HUDEP-2 (cell line): ENCODE measurements around the gene ZNF219.

Source experiments
- DNase-seq, 76 experiments: peaks; one replicate each; lab custom pipeline; 2025; ENCODE audit not compliant: unreplicated experiment in 76 of 76; lab: John Stamatoyannopoulos, UW

The ZNF219 gene

GRCh38 chr14:21102521-21103410 is 4.3 kb upstream of the ZNF219 start:
- peak in 50 of 76 experiments; percentile 4 to 60 (median 32) for DNase-seq

GRCh38 chr14:21101802-21102413 is 3.5 kb upstream of the ZNF219 start:
- DNase-seq, result no peak

GRCh38 chr14:21100931-21101330 is 2.5 kb upstream of the ZNF219 start, which contains the start of gene TMEM253:
Gene TMEM253, plus strand, starts transcription at chr14:21101066. Its CDS starts 278 bp downstream, at chr14:21101344.
- DNase-seq, result no peak

- DNase-seq, result no peak
Measured at GRCh38 chr14:21099596-21099985, 1.1 kb upstream of the ZNF219 start.

DNA sequence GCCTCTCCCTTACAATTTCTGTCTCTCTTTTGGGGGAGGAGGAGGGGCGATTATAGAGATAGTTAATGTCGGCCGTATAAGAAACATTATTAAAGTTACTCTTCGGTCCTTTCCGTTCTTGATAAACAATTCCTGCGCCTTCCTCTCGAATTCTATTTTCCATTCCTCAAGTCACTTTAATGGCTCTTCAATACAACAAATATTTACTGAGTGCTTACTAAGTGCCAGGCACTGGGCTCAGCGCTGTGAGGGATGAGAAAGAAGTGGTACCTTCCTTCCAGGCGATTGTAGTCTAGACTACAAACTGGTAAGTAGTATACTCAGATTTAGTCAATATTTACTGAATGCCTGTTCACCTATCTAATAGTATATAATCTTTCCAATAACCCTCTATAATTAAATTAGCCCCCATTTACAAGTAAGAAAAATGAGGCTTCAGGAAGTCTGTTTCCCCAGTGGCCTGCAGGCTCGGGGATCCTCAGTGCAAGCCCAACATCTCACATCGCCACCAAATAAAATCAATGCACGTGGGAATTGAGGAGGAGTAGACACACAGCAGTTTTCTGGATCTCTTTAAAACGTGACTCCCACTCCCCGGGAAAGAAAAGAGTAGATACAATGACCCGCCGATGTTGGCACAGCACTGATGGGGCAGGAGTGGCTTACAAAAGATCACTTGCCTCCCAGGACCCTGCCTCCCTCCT is 589 bp upstream of the ZNF219 start:
- DNase-seq, result no peak

GRCh38 chr14:21097636-21098075 is 799 bp downstream of the ZNF219 start:
- no peak for DNase-seq

GRCh38 chr14:21096978-21097635 is 1.3 kb downstream of the ZNF219 start:
- no peak for DNase-seq

DNA sequence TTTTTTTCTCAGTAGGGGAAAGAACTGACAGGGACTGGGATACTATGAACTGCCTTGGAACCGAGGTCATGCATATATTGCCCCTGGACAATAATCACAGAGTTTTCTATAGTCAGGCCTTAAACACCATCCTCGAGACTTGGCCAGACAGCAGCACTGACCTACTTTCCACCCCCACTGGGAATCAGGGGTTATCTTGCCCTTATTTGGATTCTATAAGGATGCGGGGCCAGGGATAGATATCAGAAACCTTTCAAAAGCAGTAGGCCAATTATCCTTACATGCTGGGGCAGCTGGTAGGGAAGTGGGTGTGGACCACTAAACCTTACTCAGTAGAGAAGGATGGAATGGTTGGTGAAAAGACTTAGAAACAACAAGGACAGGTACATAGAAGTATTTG is 2.0 kb downstream of the ZNF219 start:
- no peak for DNase-seq

DNA sequence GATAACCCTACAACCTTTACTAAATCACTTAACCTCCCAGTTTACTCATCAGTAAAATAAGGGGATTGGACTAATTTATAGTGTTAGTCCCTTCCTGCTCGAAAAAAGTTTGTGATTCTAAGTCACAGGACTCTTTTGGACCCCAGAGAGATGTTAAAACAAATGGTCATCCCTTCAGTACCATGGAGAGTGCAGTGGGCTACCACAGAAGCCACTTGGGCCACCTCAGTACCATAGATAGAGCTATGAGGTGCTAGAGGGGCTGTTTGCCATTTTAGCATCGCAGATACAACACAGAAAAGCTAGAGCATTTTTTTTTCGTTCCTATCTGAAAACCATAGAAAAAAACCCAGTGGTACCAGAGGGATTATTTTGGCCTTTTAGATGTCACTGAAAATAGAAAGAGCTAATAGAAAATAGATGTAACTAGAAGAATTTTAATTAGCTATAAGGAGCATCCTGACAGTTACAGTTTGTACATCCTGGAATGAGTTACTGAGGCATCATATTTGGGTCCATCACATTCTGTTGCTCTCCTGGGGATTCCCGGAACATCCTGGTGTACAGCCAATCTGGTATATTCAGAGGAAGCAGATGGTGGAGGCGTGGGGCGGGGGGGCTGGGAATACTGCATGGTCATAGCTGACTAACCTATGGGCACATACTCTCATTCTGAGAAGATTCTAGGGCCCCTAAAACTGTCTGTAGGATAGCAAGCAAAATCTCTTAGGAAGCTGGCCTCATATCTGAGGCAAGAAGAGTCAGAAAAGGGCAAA is 2.8 kb downstream of the ZNF219 start:
- no peak for DNase-seq

DNA sequence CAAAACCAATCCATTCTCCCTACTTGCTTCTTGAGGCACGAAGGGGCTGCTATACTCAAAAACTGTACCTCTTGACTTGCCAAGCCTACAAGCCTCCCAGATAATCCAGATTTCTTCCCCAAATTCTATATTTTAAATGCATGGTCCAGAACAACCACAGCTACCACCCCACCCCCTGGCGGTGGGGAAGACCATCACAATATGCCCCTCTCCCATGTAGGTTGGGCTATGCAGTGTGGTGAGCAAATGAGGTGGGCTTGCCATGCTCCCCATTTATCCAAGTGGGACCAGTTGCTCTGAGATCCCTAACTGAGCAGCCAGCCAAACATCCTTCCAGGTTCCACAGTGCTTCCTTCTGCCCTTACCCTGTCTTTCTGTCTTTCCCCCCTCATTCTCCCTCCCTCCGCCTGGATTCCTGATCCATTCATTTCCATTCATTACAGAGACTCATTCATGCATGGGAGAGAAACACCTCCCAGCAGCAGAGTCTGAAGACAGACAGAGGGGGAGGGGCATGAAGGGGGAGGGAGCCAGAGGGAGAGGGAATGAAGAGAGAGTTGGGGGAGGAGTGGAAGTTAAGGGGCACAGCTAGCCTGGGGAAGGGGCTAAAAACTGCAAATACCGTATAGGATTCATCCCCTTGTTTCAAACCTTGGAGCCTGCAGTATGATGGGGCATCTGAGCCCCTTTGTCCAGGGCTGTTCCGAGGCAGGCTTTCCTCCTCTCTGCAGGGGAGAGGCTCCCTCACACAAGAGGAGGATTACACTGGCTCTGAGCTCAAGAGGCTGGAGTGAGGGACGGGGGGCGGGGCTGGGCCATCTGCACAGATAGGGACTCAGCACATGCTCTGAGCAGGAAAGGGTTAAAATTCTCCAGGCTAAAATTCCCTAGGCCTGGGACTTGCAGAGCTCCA is 4.4 kb downstream of the ZNF219 start:
- DNase-seq, result no peak

DNA sequence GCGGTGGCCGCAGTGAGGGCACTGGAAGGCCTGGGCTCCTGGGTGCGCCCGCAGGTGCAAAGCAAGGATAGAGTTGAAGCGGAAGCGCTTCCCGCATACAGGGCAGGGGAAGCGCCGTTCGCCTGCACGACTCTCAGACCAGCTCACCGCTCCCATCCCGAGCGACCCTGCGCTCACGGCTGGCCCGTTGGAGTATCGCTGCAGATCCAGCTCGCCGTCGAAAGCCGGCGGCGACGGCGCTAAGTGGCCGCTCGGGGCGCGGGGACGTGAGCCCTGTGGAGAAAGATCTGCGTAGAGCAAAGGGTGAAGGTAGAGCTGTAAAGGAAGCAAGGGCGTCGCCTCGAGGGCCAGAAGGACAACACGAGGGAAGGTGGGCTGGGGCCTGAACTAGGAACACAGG is 5.4 kb downstream of the ZNF219 start:
- DNase-seq, result no peak

- DNase-seq, result peak in 70 of 76 experiments; percentile 13 to 88 (median 70)
Measured at GRCh38 chr14:21092273-21093011, 6.0 kb downstream of the ZNF219 start.

DNA sequence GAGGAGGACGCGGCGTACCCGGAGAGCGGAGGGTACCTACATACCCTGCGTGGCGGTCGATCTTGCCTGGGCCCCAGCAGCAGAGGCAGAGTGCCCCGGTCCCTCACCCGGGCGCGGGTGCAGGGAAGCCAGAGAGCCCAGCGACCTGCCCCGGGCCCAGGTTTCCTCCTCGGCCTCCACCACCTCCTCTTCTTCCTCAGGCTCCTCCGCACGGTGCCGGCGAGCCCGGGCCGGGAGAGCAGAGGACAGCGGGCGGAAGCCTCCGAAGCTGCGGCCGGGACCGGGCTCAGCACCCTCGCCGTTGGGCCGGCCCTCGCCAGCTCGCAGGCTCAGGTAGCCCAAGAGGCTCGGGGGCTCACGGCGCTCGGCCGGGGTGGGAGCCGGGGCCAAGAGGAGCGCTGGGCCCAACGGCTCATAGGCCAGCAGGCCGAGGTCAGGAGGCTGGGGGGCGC is 6.6 kb downstream of the ZNF219 start:
- no peak for DNase-seq

- DNase-seq, result no peak
Measured at GRCh38 chr14:21090940-21091663, 7.4 kb downstream of the ZNF219 start.

DNA sequence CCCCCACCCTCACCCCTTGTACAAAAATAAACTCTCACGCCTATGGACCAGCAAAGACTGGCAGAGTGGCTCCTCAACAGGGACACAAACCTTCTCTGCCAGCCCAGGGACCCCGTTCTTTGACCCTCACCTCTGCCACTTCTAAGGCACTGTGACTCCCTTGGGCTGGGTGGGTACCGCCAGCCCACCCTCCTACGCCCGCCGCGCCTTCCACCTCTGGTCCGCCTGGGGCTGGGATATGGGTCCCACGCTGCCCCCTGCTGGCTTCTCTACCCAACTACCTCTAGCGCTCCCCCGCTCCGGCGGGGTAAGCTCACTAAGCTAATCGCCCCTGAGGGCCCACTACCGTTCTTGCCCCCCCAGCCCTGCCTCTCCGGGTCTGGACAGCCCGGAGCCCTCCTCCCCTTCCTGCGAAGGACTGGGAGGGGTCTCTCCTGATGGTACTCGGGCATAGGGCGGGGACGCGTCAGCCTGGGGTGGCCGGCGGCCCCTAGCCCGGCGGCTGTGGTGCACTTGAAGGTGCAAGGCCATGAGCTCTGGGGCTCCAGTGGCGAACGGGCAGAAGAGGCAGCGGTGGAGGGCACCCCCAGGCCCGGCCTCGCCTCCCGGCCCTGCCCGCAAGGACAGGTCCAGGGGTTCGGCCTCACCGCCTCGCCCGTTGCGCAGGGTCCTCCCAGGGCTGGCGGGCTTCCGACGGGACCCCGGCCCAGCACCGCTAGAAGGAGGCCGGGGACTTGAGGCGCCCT is 8.1 kb downstream of the ZNF219 start:
- peak in 8 of 76 experiments; percentile 5 to 23 (median 8) for DNase-seq

- DNase-seq, result no peak
Measured at GRCh38 chr14:21089877-21090193, 8.6 kb downstream of the ZNF219 start.

GRCh38 chr14:21089271-21089670 is 9.2 kb downstream of the ZNF219 start:
- no peak for DNase-seq
